ENCODE data around the gene SEC24C. TPM values are rescaled to one million over a fixed set of nuclear protein-coding genes. Genes with fewer than 3 reads are reported as not detected.
A peak's percentile ranks its signal among the peaks of the same experiment; 100 is the strongest.
"Not testable (repeated sequence)": the region's sequence is repeated elsewhere in the genome, so short reads cannot be mapped to it uniquely, and the experiment has no call there.

Gene SEC24C
- total RNA-seq, 2 experiments from 2014 or later, result 53.6 to 87.1 TPM

DNA sequence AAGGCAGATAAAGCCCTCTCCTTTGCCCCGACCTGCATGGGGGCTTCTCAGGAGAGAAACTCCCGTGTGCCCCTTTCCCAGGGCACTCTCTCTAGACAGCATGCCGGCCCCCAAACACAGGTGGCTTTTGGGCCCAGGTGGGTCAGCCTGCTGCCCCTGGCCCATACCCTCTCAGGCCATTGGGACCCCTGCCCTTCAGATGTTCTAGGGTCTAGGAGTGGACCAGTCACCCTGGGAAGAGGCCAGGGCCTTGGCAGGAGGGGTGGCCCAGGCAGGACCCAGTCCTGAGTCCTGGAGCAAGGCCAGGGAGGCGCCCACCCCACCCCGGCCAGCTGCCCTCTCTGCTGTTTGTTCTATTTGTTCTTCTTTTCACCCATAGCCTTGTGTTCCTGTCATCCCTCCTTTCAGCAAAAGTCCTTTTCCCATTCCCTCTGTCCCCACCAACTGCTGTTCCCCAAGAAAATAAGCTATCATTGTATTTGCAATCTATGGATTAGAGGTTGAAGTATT is 9.3 kb upstream of the SEC24C start:
- Histone ChIP-seq H3K4me2 (ENCODE audit: low read length) (no peak overlapping the region), H3K27ac (ENCODE audit: low read depth, low read length, poor library complexity, severe bottlenecking) (no peak overlapping the region), H3K4me1 (ENCODE audit: insufficient read depth, low read length, poor library complexity, severe bottlenecking) (peaks cover 10% of the 10 kb centered on the region), H3K9me2 (ENCODE audit: insufficient read depth, low read length) (no peaks in the 10 kb centered on the region), H3K36me3 (ENCODE audit: insufficient read depth, low read length) (peaks cover 21% of the 10 kb centered on the region), H2AFZ (ENCODE audit: low read length) (no peak overlapping the region), H3K4me3 (ENCODE audit: low read depth, low read length, poor library complexity, severe bottlenecking) (no peak overlapping the region), H3K79me2 (ENCODE audit: insufficient read depth, low read depth, low read length) (peaks cover 18% of the 10 kb centered on the region), H3K9me3 (ENCODE audit: low read length) (no peaks in the 10 kb centered on the region), H4K20me1 (ENCODE audit: insufficient read depth, low read length) (no peaks in the 10 kb centered on the region)
- BruUV-seq (replicated peaks), result no TSS peak
- ChIA-PET CTCF (ENCODE audit: unreplicated experiment) (no interaction called here), POLR2A (interaction anchor here (0.5 kb wide), 1 partner anchor 413 kb away, joined by 3 read pairs; no protein-coding TSS in a partner anchor)
- intact Hi-C loops (cut with micrococcal nuclease; ENCODE audit: unreplicated experiment), result no loop called here
- DNase-seq (ENCODE audit: low spot score), result no peak
- TF ChIP-seq EZH2phosphoT487 (IDR thresholded peaks at IDR 0.05; ENCODE audit: borderline replicate concordance, low read depth, low read length), result no peak
- TF ChIP-seq, protein P1, sequence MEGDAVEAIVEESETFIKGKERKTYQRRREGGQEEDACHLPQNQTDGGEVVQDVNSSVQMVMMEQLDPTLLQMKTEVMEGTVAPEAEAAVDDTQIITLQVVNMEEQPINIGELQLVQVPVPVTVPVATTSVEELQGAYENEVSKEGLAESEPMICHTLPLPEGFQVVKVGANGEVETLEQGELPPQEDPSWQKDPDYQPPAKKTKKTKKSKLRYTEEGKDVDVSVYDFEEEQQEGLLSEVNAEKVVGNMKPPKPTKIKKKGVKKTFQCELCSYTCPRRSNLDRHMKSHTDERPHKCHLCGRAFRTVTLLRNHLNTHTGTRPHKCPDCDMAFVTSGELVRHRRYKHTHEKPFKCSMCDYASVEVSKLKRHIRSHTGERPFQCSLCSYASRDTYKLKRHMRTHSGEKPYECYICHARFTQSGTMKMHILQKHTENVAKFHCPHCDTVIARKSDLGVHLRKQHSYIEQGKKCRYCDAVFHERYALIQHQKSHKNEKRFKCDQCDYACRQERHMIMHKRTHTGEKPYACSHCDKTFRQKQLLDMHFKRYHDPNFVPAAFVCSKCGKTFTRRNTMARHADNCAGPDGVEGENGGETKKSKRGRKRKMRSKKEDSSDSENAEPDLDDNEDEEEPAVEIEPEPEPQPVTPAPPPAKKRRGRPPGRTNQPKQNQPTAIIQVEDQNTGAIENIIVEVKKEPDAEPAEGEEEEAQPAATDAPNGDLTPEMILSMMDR (conservative IDR thresholded peaks at IDR 0.05; ENCODE audit: low read length), result no peak

DNA sequence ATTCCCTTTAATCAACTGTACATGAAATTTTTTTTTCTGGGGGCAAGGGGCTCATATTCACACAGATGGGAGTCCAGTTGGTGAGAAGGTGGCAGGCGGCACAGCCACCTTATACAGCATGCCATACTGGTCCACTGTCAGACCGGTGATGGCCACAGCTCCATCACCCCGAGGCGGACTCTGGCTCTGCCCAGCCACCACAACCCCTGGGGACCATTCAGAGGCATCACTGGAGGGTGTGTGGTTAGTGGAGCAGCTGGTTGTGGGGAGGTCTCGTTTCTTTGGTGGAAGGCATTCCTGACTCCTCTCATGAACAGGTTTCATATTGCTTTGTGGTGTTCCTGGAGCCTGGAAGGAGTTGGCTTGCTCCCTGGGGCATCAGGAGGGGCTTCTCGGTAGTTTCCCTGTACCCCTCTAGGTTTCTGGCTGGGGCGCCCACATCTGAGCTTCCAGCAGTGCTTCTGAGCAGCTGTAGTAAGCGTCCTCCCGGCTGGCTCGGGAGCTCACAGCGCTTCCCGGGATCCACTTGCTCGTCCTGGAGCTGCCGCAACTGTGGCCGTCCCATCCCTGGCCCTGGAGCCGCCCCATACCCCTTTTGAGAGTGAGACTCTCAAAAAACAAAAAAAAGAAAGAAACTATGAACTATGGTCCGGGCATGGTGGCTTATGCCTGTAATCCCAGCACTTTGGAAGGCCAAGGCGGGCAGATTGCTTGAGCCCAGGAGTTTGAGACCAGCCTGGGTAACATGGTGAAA is 3.5 kb upstream of the SEC24C start:
- H3K4me2 ChIP-seq (ENCODE audit: low read length); intact Hi-C loops (cut with micrococcal nuclease; ENCODE audit: unreplicated experiment); BruUV-seq (replicated peaks); H3K9me2 ChIP-seq (ENCODE audit: insufficient read depth, low read length); DNase-seq (ENCODE audit: low spot score); H3K9me3 ChIP-seq (ENCODE audit: low read length); CTCF ChIA-PET (ENCODE audit: unreplicated experiment); H3K27ac ChIP-seq (ENCODE audit: low read depth, low read length, poor library complexity, severe bottlenecking); H2AFZ ChIP-seq (ENCODE audit: low read length); H4K20me1 ChIP-seq (ENCODE audit: insufficient read depth, low read length); H3K4me3 ChIP-seq (ENCODE audit: low read depth, low read length, poor library complexity, severe bottlenecking): not testable (repeated sequence)
- H3K4me1 ChIP-seq (ENCODE audit: insufficient read depth, low read length, poor library complexity, severe bottlenecking), result peaks cover 19% of the 10 kb centered on the region
- peaks cover 29% of the 10 kb centered on the region for H3K79me2 ChIP-seq (ENCODE audit: insufficient read depth, low read depth, low read length)
- peaks cover 29% of the 10 kb centered on the region; the same call in 1 of the 2 replicates for H3K36me3 ChIP-seq (ENCODE audit: insufficient read depth, low read length)
- POLR2A ChIA-PET, result interaction anchor here (0.6 to 1.6 kb wide), 3 partner anchors 11 to 494 kb away, joined by 3 to 10 read pairs (median 5); partner anchors contain the start of gene DNAJC9

DNA sequence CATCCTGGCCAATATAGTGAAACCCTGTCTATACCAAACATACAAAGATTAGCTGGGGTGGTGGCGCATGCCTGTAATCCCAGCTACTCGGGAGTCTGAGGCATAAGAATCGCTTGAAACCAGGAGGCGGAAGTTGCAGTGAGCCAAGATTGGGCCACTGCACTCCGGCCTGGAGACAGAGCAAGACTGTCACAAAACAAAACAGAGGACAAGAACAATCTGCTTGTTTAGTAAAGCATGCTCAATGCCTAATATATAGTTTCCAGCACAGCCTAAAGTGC is 1.8 kb upstream of the SEC24C start:
- no peak overlapping the region for H3K27ac ChIP-seq (ENCODE audit: low read depth, low read length, poor library complexity, severe bottlenecking)
- peak overlapping the region; percentile 96; the same call in 1 of the 2 replicates for H3K4me2 ChIP-seq (ENCODE audit: low read length)
- BruUV-seq (replicated peaks), result no TSS peak
- H4K20me1 ChIP-seq (ENCODE audit: insufficient read depth, low read length), result no peaks in the 10 kb centered on the region; the same call in 1 of the 2 replicates
- H3K9me3 ChIP-seq (ENCODE audit: low read length), result no peaks in the 10 kb centered on the region
- peaks cover 33% of the 10 kb centered on the region for H3K36me3 ChIP-seq (ENCODE audit: insufficient read depth, low read length)
- ChIA-PET CTCF (ENCODE audit: unreplicated experiment) (interaction anchor here (0.5 kb wide), 1 partner anchor 39 kb away, joined by 3 read pairs; the partner anchor contains the start of gene CHCHD1), POLR2A (interaction anchor here (0.9 to 2.9 kb wide), 3 partner anchors 12 to 522 kb away, joined by 4 to 15 read pairs (median 5); no protein-coding TSS in a partner anchor)
- DNase-seq (ENCODE audit: low spot score), result no peak
- H3K4me3 ChIP-seq (ENCODE audit: low read depth, low read length, poor library complexity, severe bottlenecking), result no peak overlapping the region
- H2AFZ ChIP-seq (ENCODE audit: low read length), result no peak overlapping the region
- TF ChIP-seq, protein P1 (conservative IDR thresholded peaks at IDR 0.05; ENCODE audit: low read length), result no peak
- no peak for TF ChIP-seq EZH2phosphoT487 (IDR thresholded peaks at IDR 0.05; ENCODE audit: borderline replicate concordance, low read depth, low read length)
- peaks cover 39% of the 10 kb centered on the region for H3K79me2 ChIP-seq (ENCODE audit: insufficient read depth, low read depth, low read length)
- H3K4me1 ChIP-seq (ENCODE audit: insufficient read depth, low read length, poor library complexity, severe bottlenecking), result peaks cover 23% of the 10 kb centered on the region
- no peaks in the 10 kb centered on the region for H3K9me2 ChIP-seq (ENCODE audit: insufficient read depth, low read length)
- intact Hi-C loops (cut with micrococcal nuclease; ENCODE audit: unreplicated experiment), result loop anchor here (2.0 kb wide), 1 partner anchor 68 kb away; the partner anchor contains the start of gene NDST2
